H9 (cell line): ENCODE results near the gene MAN1B1. TPM values are rescaled to one million over a fixed set of nuclear protein-coding genes. Genes with fewer than 3 reads are reported as not detected.
"Not testable (repeated sequence)": the region's sequence is repeated elsewhere in the genome, so short reads cannot be mapped to it uniquely, and the experiment has no call there.

Experiments used
- DNase-seq: peaks from one replicate; pipeline ENCODE4 v3.0.0-alpha.2; 2017
- H2AFZ ChIP-seq: one replicate; pipeline ENCODE4 v1.6.1; 2013; ENCODE audit warnings: mild to moderate bottlenecking, low read length, control low read depth, moderate library complexity
- H2AK5ac ChIP-seq: 2 replicates; pipeline ENCODE4 v1.6.1; 2013; ENCODE audit warnings: low read length, control low read depth, mixed read lengths; ENCODE audit not compliant: insufficient read length
- H2BK120ac ChIP-seq: one replicate; pipeline ENCODE4 v1.6.1; 2013; ENCODE audit warnings: low read depth, mild to moderate bottlenecking, low read length, control low read depth, inconsistent platforms; ENCODE audit not compliant: poor library complexity, severe bottlenecking
- H2BK12ac ChIP-seq: 2 replicates; pipeline ENCODE4 v1.6.1; 2013; ENCODE audit warnings: low read length, control low read depth, mixed read lengths, low read depth; ENCODE audit not compliant: insufficient read length
- H2BK15ac ChIP-seq: 2 replicates; pipeline ENCODE4 v1.6.1; 2013; ENCODE audit warnings: low read depth, low read length, control low read depth
- H2BK20ac ChIP-seq: one replicate; pipeline ENCODE4 v1.6.1; 2013; ENCODE audit warnings: low read depth, mild to moderate bottlenecking, low read length, control low read depth, inconsistent platforms; ENCODE audit not compliant: poor library complexity, severe bottlenecking
- H2BK5ac ChIP-seq: 2 replicates; pipeline ENCODE4 v1.6.1; 2013; ENCODE audit warnings: low read length, control low read depth, mixed read lengths; ENCODE audit not compliant: insufficient read length
- H3K14ac ChIP-seq: 2 replicates; pipeline ENCODE4 v1.6.1; 2013; ENCODE audit warnings: low read length, control low read depth; ENCODE audit not compliant: insufficient read depth
- H3K18ac ChIP-seq: 2 replicates; pipeline ENCODE4 v1.6.1; 2013; ENCODE audit warnings: low read depth, mild to moderate bottlenecking, mixed read lengths, low read length, control low read depth; ENCODE audit not compliant: insufficient read length
- H3K23ac ChIP-seq: 2 replicates; pipeline ENCODE4 v1.6.1; 2013; ENCODE audit warnings: low read length, control low read depth, mixed read lengths, low read depth; ENCODE audit not compliant: insufficient read length
- H3K23me2 ChIP-seq: 2 replicates; pipeline ENCODE4 v1.6.1; 2013; ENCODE audit warnings: low read depth, mild to moderate bottlenecking, mixed read lengths, low read length, control low read depth; ENCODE audit not compliant: insufficient read length, poor library complexity, severe bottlenecking
- H3K27ac ChIP-seq: 2 replicates; pipeline ENCODE4 v1.5.1; 2013; ENCODE audit warnings: low read length, control low read depth, mixed read lengths, low read depth; ENCODE audit not compliant: insufficient read length
- H3K27me3 ChIP-seq: 2 replicates; pipeline ENCODE4 v1.6.1; 2013; ENCODE audit warnings: low read length, control low read depth, inconsistent platforms; ENCODE audit not compliant: insufficient read depth
- H3K4ac ChIP-seq: 2 replicates; pipeline ENCODE4 v1.6.1; 2013; ENCODE audit warnings: low read depth, mild to moderate bottlenecking, control low read depth, inconsistent platforms, low read length, moderate library complexity
- H3K4me1 ChIP-seq: 2 replicates; pipeline ENCODE4 v1.6.1; 2013; ENCODE audit warnings: low read length, control low read depth, inconsistent platforms; ENCODE audit not compliant: insufficient read depth
- H3K4me2 ChIP-seq: 2 replicates; pipeline ENCODE4 v1.6.1; 2013; ENCODE audit warnings: low read length, control low read depth, mixed read lengths; ENCODE audit not compliant: insufficient read length, insufficient read depth
- H3K56ac ChIP-seq: 2 replicates; pipeline ENCODE4 v1.6.1; 2013; ENCODE audit warnings: low read depth, mild to moderate bottlenecking, mixed read lengths, low read length, control low read depth; ENCODE audit not compliant: insufficient read length
- H3K79me1 ChIP-seq: 2 replicates; pipeline ENCODE4 v1.6.1; 2013; ENCODE audit warnings: low read depth, mild to moderate bottlenecking, moderate library complexity, low read length, control low read depth, inconsistent platforms; ENCODE audit not compliant: insufficient read depth, poor library complexity, severe bottlenecking
- H3K79me2 ChIP-seq: 2 replicates; pipeline ENCODE4 v1.6.1; 2013; ENCODE audit warnings: low read length, control low read depth, inconsistent platforms; ENCODE audit not compliant: insufficient read depth
- H3K9ac ChIP-seq: 2 replicates; pipeline ENCODE4 v1.6.1; 2013; ENCODE audit warnings: low read length, control low read depth, mixed read lengths; ENCODE audit not compliant: insufficient read length; ENCODE audit errors: extremely low read depth
- H3K9me3 ChIP-seq: one replicate; pipeline ENCODE4 v1.6.1; 2013; ENCODE audit warnings: low read depth, low read length, inconsistent platforms; ENCODE audit not compliant: control insufficient read depth
- H3T11ph ChIP-seq: one replicate; pipeline ENCODE4 v1.6.1; 2013; ENCODE audit warnings: mild to moderate bottlenecking, low read length, control low read depth, inconsistent platforms
- H4K20me1 ChIP-seq: one replicate; pipeline ENCODE4 v1.6.1; 2013; ENCODE audit not compliant: control insufficient read depth, insufficient read length, insufficient read depth
- H4K5ac ChIP-seq: 2 replicates; pipeline ENCODE4 v1.6.1; 2013; ENCODE audit warnings: low read depth, mild to moderate bottlenecking, mixed read lengths, low read length, control low read depth; ENCODE audit not compliant: insufficient read length
- H4K8ac ChIP-seq: replicated peaks from 2 replicates; pipeline ENCODE4 v1.6.1; 2013; ENCODE audit warnings: low read length, control low read depth, mixed read lengths, low read depth; ENCODE audit not compliant: insufficient read length
- H4K91ac ChIP-seq: 2 replicates; pipeline ENCODE4 v1.6.1; 2013; ENCODE audit warnings: low read depth, mild to moderate bottlenecking, moderate library complexity, mixed read lengths, low read length, control low read depth; ENCODE audit not compliant: insufficient read length
- H3K27ac Mint-ChIP-seq, 3 experiments: 2 replicates in 2 of 3; 3 replicates in 1 of 3; pipeline ENCODE4 v1.8.0; 2020 to 2021; ENCODE audit warnings: mixed read lengths in 3 of 3, mild to moderate bottlenecking in 1 of 3, moderate library complexity in 1 of 3
- H3K27me3 Mint-ChIP-seq: 2 replicates; pipeline ENCODE4 v1.8.0; 2021; ENCODE audit warnings: low read depth, mild to moderate bottlenecking, moderate library complexity, mixed read lengths
- H3K36me3 Mint-ChIP-seq, 3 experiments: 2 replicates in 2 of 3; 3 replicates in 1 of 3; pipeline ENCODE4 v1.8.0; 2020 to 2021; ENCODE audit warnings: low read depth in 3 of 3, mixed read lengths in 3 of 3; ENCODE audit not compliant: insufficient read depth in 1 of 3
- H3K4me1 Mint-ChIP-seq, 2 experiments: 2 replicates each; pipeline ENCODE4 v1.8.0; 2020; ENCODE audit warnings: mixed read lengths in 2 of 2
- H3K4me3 Mint-ChIP-seq, 2 experiments: 2 replicates in 1 of 2; 3 replicates in 1 of 2; pipeline ENCODE4 v1.8.0; 2020 to 2021; ENCODE audit warnings: mild to moderate bottlenecking in 2 of 2, mixed read lengths in 2 of 2, moderate library complexity in 1 of 2
- H3K9me3 Mint-ChIP-seq, 2 experiments: 2 replicates in 1 of 2; 3 replicates in 1 of 2; pipeline ENCODE4 v1.8.0; 2020; ENCODE audit warnings: mild to moderate bottlenecking in 2 of 2, mixed read lengths in 2 of 2, moderate library complexity in 1 of 2
- CTCF ChIP-seq: fragments of 200-600 bp; sonication (generic); conservative IDR thresholded peaks from 3 replicates; pipeline ENCODE4 v1.8.0; 2021; ENCODE audit warnings: antibody characterized with exemption, mild to moderate bottlenecking
- WGBS: extraction: QIAGEN DNeasy Blood & Tissue Kit; methylation state at CpG from one replicate; pipeline ENCODE4 v1.1.7; 2013; ENCODE audit warnings: missing lambda C conversion rate, low lambda C conversion rate, mixed read lengths; ENCODE audit not compliant: insufficient read length; ENCODE audit errors: extremely low coverage; 5-methylcytosine and 5-hydroxymethylcytosine counted together
- total RNA-seq: library from RNA; stranded (reverse); gene quantifications from 2 replicates; pipeline ENCODE4 v1.2.1, GENCODE V29; 2021

Gene MAN1B1
- total RNA-seq, 1 experiment from 2014 or later, result 34.9 TPM

GRCh38 chr9:137134191-137134590 lies 47.4 kb downstream of the MAN1B1 start:
- DNase-seq, result no peak
- H4K8ac ChIP-seq, result no peak overlapping the region
- H4K5ac ChIP-seq, result no peak overlapping the region
- no peak overlapping the region for H2BK120ac ChIP-seq
- H3K4me1 ChIP-seq, result no peaks in the 10 kb centered on the region
- H2BK15ac ChIP-seq, result no peak overlapping the region
- Mint-ChIP-seq H3K4me1 (peaks cover 0 to 12% of the 10 kb centered on the region in 2 experiments; a peak in 2 of 4 replicates), H3K36me3 (no peaks in the 10 kb centered on the region), H3K27ac (no peak overlapping the region), H3K4me3 (no peak overlapping the region), H3K27me3 (peaks cover 78% of the 10 kb centered on the region), H3K9me3 (no peaks in the 10 kb centered on the region; a peak in 1 of 5 replicates)
- H3K79me1 ChIP-seq, result no peaks in the 10 kb centered on the region
- no CpG with 5 or more reads among the region's 4 CpGs for WGBS
- H2AK5ac ChIP-seq, result no peak overlapping the region
- no peak overlapping the region for H3K27ac ChIP-seq
- H3K14ac ChIP-seq, result no peak overlapping the region
- no peak overlapping the region for H2BK12ac ChIP-seq
- TF ChIP-seq CTCF, result no peak
- no peak overlapping the region for H4K91ac ChIP-seq
- no peak overlapping the region for H2BK5ac ChIP-seq
- H3K18ac ChIP-seq, result no peak overlapping the region
- H4K20me1 ChIP-seq, result no peaks in the 10 kb centered on the region
- no peak overlapping the region for H3K23ac ChIP-seq
- H3K4ac ChIP-seq, result no peak overlapping the region
- no peak overlapping the region for H3T11ph ChIP-seq
- H3K9ac ChIP-seq, result no peak overlapping the region
- no peak overlapping the region for H3K4me2 ChIP-seq
- no peak overlapping the region for H2BK20ac ChIP-seq
- H3K27me3 ChIP-seq, result peaks cover 12% of the 10 kb centered on the region; the same call in 1 of the 2 replicates
- H3K56ac ChIP-seq, result no peak overlapping the region
- no peak overlapping the region for H2AFZ ChIP-seq
- no peaks in the 10 kb centered on the region for H3K79me2 ChIP-seq
- peaks cover 4% of the 10 kb centered on the region for H3K23me2 ChIP-seq
- H3K9me3 ChIP-seq, result no peaks in the 10 kb centered on the region

- H3K9me3 Mint-ChIP-seq, H3K56ac ChIP-seq, H2BK15ac ChIP-seq, H2BK120ac ChIP-seq, H3K4me3 Mint-ChIP-seq, H3K27ac Mint-ChIP-seq, H3K23me2 ChIP-seq, H3K79me2 ChIP-seq, H2BK12ac ChIP-seq, DNase-seq, H3K79me1 ChIP-seq, H2AFZ ChIP-seq, H3K4me2 ChIP-seq, H3K4ac ChIP-seq, H3K36me3 Mint-ChIP-seq, H3K23ac ChIP-seq, H4K8ac ChIP-seq, H3K18ac ChIP-seq, H3K4me1 ChIP-seq, H2BK20ac ChIP-seq, H3K14ac ChIP-seq, H3K9ac ChIP-seq, H3K9me3 ChIP-seq, H4K5ac ChIP-seq, H2AK5ac ChIP-seq, H4K20me1 ChIP-seq, H4K91ac ChIP-seq, H3K27ac ChIP-seq, H3T11ph ChIP-seq, H2BK5ac ChIP-seq: not testable (repeated sequence)
- H3K4me1 Mint-ChIP-seq, result peaks cover 0 to 15% of the 10 kb centered on the region in 2 experiments; a peak in 2 of 4 replicates
- H3K27me3 ChIP-seq, result peaks cover 22% of the 10 kb centered on the region; the same call in 1 of the 2 replicates
- no CpG with 5 or more reads among the region's 9 CpGs for WGBS
- H3K27me3 Mint-ChIP-seq, result peaks cover 87% of the 10 kb centered on the region
Observed at GRCh38 chr9:137135154-137135553, 48.4 kb downstream of the MAN1B1 start.
